ENCODE data around the gene UCP3.

- TF ChIP-seq CTCF (IDR thresholded peaks at IDR 0.05; ENCODE audit: insufficient read depth, low read length, poor library complexity, severe bottlenecking) (no peak), EZH2phosphoT487 (conservative IDR thresholded peaks at IDR 0.05; ENCODE audit: low read length) (no peak)
These were observed 11.7 kb upstream of the UCP3 start for GRCh38 chr11:74020539-74020938.

Data from SU-DHL-6 (cell line).